Measurements from ENCODE around the gene SLC4A3.

The SLC4A3 gene

GRCh38 chr2:219633276-219634065 lies 6.0 kb downstream of the SLC4A3 start:
- Histone ChIP-seq H3K4me2 (ENCODE audit: low read length) (no peak overlapping the region), H3K27me3 (ENCODE audit: control insufficient read depth, insufficient read depth, low read length) (no peaks in the 10 kb centered on the region), H2AFZ (no peak overlapping the region), H3K36me3 (ENCODE audit: control insufficient read depth, insufficient read depth, low read length) (no peaks in the 10 kb centered on the region), H3K9ac (no peak overlapping the region), H3K79me2 (no peaks in the 10 kb centered on the region), H3K4me1 (peaks cover 4% of the 10 kb centered on the region), H3K27ac (no peak overlapping the region), H3K9me3 (ENCODE audit: control insufficient read depth, low read length) (no peaks in the 10 kb centered on the region), H3K4me3 (ENCODE audit: low read depth, low read length) (no peak overlapping the region)
- TF ChIP-seq CTCF (IDR thresholded peaks at IDR 0.05): no peak

GRCh38 chr2:219634171-219634940 lies 6.9 kb downstream of the SLC4A3 start:
- no peaks in the 10 kb centered on the region for H3K36me3 ChIP-seq (ENCODE audit: control insufficient read depth, insufficient read depth, low read length)
- no peaks in the 10 kb centered on the region for H3K9me3 ChIP-seq (ENCODE audit: control insufficient read depth, low read length)
- H3K4me1 ChIP-seq: peaks cover 4% of the 10 kb centered on the region
- no peak overlapping the region for H3K9ac ChIP-seq
- H3K4me3 ChIP-seq (ENCODE audit: low read depth, low read length): no peak overlapping the region
- no peak for TF ChIP-seq CTCF (IDR thresholded peaks at IDR 0.05)
- no peak overlapping the region for H3K27ac ChIP-seq
- H3K79me2 ChIP-seq: no peaks in the 10 kb centered on the region
- no peak overlapping the region for H3K4me2 ChIP-seq (ENCODE audit: low read length)
- H2AFZ ChIP-seq: no peak overlapping the region
- no peaks in the 10 kb centered on the region for H3K27me3 ChIP-seq (ENCODE audit: control insufficient read depth, insufficient read depth, low read length)

GRCh38 chr2:219634951-219635751 lies 7.7 kb downstream of the SLC4A3 start:
- no peak overlapping the region for H3K4me3 ChIP-seq (ENCODE audit: low read depth, low read length)
- H3K4me1 ChIP-seq: peaks cover 4% of the 10 kb centered on the region

More at GRCh38 chr2:219634951-219635751, 7.7 kb downstream of the SLC4A3 start:
- no peaks in the 10 kb centered on the region for H3K9me3 ChIP-seq (ENCODE audit: control insufficient read depth, low read length)
- no peak overlapping the region for H3K27ac ChIP-seq
- no peak overlapping the region for H3K4me2 ChIP-seq (ENCODE audit: low read length)
- no peak overlapping the region for H2AFZ ChIP-seq
- no peaks in the 10 kb centered on the region for H3K79me2 ChIP-seq
- no peak for TF ChIP-seq CTCF (IDR thresholded peaks at IDR 0.05)
- H3K36me3 ChIP-seq (ENCODE audit: control insufficient read depth, insufficient read depth, low read length): no peaks in the 10 kb centered on the region
- no peaks in the 10 kb centered on the region for H3K27me3 ChIP-seq (ENCODE audit: control insufficient read depth, insufficient read depth, low read length)
- no peak overlapping the region for H3K9ac ChIP-seq

Measured in parathyroid adenoma (tissue), 2 donors.